GM23338 (cell line): Measurements from ENCODE around the gene ONECUT3.

ENCODE experiments used
- EZH2phosphoT487 ChIP-seq: fragments of 200-600 bp; sonication (generic); IDR thresholded peaks from one replicate; pipeline ENCODE4 v1.8.1; 2018; ENCODE audit warnings: antibody characterized with exemption; ENCODE audit not compliant: unreplicated experiment
- POLR2AphosphoS5 ChIP-seq: IDR thresholded peaks from 2 replicates; pipeline ENCODE4 v1.6.1; 2016; ENCODE audit warnings: antibody characterized with exemption, low read depth
- TF ChIP-seq, protein P1 (sequence below), 2 experiments: fragments of 200-600 bp in 1 of 2; sonication (generic) in 1 of 2; conservative IDR thresholded peaks; 2 replicates each; pipeline versions ENCODE4 v1.5.1 to v1.6.1; 2016 to 2017; ENCODE audit warnings: antibody characterized with exemption in 2 of 2, low read depth in 2 of 2, mild to moderate bottlenecking in 2 of 2, moderate library complexity in 1 of 2
- TF ChIP-seq, protein P2 (sequence below): IDR thresholded peaks from one replicate; pipeline ENCODE4 v1.6.1; 2018; ENCODE audit warnings: antibody characterized with exemption; ENCODE audit not compliant: unreplicated experiment

DNA sequence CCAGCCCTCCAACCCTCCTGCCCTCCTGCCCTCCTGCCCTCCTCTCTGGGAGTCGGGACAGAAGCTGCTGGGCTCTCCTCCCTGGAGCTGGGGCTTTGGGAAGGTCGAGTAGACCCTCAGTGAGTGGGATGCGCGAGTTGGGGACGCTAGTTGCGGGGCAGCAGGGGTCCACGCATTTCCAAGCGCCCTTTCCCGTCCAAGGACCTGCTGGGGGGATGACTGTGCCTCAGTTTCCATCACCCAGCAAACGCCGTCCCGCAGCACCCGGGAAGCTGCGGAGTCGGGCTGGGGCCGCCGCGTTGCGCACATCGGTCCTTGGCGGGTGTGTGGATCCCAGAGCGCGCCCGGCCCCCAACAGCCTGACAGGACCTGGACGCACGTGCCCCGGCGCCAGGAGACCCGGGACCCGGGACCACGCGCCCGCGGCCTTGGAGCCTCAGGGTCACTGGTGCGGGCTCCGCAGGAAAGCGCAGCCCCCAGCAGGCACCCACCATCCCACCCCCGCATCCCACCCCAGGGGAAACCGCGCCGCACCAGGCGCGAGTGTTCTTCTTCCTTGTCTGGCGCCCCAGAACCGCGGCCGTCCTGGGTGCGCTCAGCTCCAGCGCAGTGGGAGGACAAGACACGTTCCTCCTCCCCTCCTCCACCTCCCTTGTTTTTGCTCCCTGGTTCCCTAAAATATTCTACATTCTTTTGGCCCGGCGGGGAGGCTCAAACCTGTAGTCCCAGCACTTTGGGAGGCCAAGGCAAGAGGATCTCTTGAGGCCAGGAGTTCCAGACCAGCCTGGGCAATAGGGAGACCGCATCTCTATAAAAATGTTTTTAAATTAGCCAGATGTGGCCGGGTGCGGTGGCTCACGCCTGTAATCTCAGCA lies 9.2 kb downstream of the ONECUT3 start:
- TF ChIP-seq POLR2AphosphoS5 (no peak), EZH2phosphoT487 (no peak)
- TF ChIP-seq, protein P1, sequence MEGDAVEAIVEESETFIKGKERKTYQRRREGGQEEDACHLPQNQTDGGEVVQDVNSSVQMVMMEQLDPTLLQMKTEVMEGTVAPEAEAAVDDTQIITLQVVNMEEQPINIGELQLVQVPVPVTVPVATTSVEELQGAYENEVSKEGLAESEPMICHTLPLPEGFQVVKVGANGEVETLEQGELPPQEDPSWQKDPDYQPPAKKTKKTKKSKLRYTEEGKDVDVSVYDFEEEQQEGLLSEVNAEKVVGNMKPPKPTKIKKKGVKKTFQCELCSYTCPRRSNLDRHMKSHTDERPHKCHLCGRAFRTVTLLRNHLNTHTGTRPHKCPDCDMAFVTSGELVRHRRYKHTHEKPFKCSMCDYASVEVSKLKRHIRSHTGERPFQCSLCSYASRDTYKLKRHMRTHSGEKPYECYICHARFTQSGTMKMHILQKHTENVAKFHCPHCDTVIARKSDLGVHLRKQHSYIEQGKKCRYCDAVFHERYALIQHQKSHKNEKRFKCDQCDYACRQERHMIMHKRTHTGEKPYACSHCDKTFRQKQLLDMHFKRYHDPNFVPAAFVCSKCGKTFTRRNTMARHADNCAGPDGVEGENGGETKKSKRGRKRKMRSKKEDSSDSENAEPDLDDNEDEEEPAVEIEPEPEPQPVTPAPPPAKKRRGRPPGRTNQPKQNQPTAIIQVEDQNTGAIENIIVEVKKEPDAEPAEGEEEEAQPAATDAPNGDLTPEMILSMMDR (conservative IDR thresholded peaks at IDR 0.05; ENCODE audit: low read depth in 2 of 2): no peak
- TF ChIP-seq, protein P2, sequence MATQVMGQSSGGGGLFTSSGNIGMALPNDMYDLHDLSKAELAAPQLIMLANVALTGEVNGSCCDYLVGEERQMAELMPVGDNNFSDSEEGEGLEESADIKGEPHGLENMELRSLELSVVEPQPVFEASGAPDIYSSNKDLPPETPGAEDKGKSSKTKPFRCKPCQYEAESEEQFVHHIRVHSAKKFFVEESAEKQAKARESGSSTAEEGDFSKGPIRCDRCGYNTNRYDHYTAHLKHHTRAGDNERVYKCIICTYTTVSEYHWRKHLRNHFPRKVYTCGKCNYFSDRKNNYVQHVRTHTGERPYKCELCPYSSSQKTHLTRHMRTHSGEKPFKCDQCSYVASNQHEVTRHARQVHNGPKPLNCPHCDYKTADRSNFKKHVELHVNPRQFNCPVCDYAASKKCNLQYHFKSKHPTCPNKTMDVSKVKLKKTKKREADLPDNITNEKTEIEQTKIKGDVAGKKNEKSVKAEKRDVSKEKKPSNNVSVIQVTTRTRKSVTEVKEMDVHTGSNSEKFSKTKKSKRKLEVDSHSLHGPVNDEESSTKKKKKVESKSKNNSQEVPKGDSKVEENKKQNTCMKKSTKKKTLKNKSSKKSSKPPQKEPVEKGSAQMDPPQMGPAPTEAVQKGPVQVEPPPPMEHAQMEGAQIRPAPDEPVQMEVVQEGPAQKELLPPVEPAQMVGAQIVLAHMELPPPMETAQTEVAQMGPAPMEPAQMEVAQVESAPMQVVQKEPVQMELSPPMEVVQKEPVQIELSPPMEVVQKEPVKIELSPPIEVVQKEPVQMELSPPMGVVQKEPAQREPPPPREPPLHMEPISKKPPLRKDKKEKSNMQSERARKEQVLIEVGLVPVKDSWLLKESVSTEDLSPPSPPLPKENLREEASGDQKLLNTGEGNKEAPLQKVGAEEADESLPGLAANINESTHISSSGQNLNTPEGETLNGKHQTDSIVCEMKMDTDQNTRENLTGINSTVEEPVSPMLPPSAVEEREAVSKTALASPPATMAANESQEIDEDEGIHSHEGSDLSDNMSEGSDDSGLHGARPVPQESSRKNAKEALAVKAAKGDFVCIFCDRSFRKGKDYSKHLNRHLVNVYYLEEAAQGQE: no peak
